GM21526 (cell line): ENCODE measurements around the gene NSUN2.

Experiments used
- ATAC-seq: cut with Tn5 transposase; IDR thresholded peaks from one replicate; pipeline ENCODE4 v1.9.1; 2021; ENCODE audit warnings: moderate library complexity; ENCODE audit not compliant: unreplicated experiment, low FRiP score

The NSUN2 gene

DNA sequence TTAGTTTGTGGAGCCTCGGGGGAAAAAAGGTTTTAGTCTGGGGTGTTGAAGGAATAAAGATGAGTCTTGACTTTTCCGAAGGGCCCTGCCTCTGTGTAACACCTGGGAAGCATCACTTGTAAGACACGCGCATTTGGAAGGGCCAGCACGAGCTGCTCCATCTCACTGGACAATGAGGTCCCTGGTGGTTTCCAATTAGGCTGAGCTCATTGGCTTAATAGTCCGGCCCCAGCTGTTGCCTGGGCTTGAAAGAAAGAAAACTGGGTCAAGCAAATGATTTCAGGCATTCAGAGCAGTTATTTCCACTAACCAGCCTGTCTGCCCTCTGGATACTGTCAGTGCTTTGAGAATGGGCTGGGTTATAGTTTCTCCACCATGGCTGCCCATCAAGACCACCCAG is 64.5 kb downstream of the NSUN2 start:
- no peak for ATAC-seq

DNA sequence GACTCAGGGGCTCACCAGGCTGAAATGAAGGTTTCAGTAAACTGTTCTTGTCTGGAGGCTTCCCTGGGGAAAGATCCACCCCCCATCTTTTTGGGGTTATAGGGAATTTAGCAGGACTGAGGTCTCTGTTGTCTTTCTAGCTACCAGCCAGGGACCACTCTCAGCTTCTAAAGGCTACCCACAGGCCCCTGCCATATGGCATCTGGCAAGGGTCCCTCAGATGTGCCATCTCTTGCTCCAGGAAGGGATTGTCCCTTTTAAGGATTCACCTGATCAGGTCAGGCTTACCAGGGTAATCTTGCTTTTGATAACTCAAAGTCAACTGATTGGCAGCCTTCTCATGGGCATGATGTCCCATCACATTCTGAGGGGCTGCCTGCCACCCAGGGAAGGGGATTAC is 65.0 kb downstream of the NSUN2 start:
- no peak for ATAC-seq

DNA sequence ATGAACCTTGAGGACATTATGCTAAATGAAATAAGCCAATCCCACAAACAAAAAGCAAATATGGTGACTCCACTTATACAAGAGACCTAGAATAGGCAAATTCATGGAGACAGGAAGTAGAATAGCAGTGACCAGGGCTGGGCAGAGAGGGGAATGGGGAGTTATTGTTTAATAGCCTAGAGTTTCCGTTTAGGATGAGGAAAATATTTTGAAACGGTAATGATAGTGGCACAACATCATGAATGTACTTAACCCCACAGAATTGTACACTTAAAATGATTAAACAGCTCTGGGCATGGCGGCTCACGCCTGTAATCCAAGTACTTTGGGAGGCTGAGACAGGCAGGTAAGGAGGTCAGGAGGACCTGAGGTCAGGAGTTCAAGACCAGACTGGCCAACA is 65.8 kb downstream of the NSUN2 start:
- no peak for ATAC-seq

DNA sequence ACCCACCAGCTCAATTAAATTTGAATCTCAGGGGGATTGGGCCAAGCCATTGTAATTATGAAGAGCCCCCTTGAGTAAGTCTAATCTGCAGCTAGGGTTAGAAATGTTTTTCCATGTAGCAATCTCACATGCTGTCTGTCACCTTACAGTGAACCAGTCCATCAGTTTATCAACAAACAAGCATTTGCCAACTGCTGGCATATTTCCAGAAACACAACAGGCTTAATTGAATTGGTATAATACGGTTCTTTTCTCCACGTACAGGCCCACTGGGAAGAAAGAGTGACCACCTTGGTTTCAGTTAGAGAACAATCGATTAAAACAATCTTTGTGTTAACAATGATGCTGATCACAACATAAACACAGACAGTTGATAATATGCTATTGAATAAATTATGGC is 67.4 kb downstream of the NSUN2 start:
- ATAC-seq, result no peak

DNA sequence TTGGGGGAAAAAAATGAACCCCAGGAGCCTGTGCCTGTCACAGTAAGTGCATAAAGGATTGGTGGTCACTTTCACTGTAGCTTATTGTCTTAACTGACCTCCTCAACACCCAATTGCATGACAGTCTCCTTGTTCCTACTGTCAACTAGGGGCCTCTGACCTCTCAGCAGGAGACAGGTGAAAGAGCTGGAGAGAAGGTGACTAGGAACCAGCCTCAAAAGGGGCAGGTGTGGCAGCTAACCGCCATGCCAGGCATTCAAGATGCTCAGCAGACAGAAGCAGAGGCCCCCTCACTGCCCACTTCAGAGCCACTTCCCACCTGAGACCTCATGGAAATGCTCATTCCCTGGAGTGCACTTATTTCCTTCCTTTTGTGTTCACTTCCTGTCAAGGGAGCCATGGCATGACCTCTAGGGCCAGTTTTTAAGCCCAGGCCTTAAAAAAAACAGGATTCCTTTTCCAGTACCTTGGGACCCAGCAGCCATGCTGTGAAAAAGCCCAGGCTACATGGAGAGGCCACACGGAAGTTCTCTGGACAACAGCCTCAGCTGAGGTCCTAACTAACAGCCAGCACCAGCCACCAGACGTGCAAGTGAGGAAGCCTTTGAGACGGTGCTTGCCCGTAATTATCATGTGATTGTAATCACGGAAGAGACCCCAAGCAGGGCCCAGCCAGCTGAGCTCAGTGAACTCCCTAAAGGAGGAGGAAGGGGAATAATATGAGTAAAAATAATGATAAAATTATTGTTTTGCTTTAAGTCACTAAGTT is 74.9 kb downstream of the NSUN2 start:
- ATAC-seq, result no peak

DNA sequence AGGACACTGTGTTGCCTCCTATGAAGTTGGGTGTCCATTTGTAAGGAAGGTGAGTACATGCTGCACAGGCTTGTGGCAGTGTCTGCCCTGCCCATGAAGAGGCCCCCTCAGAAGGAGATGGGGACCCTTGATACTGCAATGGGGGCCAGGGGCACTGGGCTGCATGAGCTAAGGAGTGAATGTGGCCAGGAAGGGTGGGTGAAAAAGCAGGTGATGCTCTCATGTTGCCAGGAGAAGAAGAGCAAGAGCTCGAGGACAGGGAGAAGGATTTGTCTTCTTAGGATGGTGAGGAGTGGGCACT is 76.1 kb downstream of the NSUN2 start:
- no peak for ATAC-seq

DNA sequence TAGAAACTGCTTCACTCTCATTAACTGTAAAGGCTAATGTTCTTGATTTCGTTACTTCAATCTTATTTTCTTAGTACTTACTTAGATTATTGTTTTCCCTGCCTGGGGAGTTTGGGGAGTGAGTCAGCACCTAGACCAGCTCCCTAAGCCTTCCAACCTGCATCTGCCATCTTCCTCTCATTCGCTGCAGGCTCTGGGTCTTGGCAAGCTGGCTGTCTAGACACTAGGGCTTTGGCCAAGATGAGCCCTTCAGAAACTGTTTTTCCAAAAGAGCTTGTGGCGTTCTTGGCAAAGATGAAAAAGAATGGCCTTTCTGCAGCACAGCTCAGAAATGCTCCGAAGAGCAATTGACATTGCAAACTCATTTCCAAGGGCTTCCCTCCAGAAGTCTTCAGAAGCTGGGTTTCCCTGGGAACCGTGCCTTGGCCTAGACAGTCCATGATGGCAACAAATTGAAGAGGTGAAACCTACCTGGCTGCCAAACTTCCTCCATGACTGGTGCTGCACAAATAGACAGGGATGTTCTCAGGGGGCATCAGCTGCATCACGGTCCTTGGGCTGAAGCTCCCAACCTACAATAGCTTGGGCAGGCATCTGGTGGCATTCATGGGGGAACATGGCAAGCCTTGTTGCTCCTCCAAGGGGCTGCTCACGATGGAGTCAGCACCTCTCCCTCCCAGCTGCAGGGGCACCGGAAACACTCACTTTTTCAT is 76.6 kb downstream of the NSUN2 start:
- no peak for ATAC-seq

DNA sequence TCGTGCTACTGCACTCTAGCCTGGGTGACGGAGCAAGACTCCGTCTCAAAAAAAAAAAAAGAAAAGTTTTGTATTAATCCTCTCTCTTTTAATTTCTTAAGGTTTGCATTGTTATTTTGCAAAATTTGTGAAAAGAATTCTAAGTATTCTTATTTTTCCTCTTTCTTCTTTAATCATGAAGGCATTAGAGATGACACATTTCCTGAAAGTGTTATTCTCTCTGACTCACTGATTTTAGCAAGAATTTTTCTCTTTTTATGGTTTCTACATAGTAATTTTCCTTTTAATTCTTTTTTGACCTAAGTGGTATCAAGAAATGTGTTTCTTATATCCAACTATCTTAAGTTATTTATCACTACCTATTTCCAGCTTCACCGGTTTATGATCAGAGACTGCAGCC is 78.0 kb downstream of the NSUN2 start:
- no peak for ATAC-seq

DNA sequence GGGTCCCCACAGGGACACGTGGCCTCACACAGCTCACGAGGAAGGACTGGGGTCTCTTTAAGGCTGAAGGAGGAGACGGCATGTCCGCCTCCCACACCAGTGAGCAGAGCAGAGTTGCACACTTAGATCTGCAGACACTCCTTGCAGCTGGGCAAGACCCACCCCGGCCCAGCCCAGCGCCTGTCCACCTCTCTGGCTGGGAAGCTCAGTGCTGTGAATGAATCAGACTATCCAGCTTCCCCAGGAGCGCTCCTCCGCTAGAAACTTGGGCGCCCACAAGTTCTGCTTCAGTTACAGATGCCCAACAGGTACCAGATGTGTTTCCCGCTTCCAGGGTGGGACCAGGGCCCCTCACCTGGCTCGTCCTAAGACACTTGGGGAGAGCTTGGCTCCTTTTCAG is 78.9 kb downstream of the NSUN2 start:
- ATAC-seq, result no peak

DNA sequence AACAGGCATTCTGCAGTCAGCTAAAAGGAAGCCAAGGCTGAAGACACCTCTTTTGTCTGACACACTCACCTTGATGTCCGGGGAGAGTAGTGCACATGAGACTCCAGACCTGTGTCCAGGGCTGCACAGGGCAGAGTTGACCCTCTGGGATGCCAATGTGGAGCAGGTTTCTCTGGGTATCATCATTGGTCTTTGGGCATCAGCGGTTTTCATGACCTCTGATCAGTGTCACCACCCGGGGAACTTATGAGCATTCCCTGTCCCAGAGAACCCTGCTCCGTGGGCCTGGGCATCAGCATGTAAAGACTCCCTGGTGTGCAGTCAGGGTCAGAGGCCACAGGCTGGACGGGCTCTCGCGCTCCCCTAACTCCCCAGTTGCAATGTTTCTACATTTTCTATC is 80.2 kb downstream of the NSUN2 start:
- no peak for ATAC-seq

DNA sequence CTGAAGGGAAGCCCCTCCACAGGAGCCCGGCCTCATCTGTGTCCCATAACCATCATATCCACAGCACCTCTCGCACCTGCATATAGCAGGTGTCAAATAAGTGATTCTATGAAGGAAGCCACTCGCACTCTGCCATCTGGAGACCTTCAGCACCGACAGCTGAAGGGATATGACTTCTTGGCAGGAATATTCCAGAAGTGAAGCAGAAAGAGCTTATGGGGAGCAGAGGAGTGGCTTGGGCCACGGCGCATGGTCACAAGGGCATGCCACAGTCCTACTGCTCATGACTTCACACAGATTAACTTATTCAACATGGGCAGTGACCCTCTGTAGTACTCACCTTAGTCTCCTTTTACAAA is 80.9 kb downstream of the NSUN2 start:
- ATAC-seq, result no peak

DNA sequence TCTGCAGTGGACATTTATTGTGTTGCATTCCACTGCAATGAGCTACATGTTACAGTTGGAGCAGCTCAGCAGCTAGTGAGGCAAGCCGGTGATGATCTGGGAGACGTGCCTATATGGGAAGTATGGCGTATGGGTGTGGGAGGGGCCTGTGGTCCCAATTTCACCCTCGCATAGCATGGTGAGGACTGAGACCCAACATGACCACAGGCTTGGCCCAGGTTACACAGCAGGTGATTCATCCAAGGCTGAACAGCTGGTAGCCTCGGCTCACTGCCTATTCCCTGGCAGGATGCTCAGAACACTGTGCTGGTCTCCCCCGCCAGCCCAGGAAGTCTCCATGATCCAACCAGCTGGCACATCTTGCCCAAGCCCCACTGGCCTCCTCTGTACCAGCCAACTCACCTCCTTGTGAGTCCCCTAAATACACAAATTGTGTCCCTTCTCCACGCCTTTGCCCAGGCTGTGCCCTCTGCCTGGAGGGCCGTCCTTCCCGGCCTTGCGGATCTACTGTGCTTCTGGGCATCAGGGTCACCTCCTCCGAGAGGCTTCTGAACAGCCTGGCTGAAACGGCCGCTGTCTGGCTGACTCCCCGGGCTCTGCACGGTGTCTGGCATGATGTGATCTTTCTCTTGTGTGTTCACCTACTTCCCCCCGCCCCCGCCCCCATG is 81.4 kb downstream of the NSUN2 start:
- ATAC-seq, result no peak

DNA sequence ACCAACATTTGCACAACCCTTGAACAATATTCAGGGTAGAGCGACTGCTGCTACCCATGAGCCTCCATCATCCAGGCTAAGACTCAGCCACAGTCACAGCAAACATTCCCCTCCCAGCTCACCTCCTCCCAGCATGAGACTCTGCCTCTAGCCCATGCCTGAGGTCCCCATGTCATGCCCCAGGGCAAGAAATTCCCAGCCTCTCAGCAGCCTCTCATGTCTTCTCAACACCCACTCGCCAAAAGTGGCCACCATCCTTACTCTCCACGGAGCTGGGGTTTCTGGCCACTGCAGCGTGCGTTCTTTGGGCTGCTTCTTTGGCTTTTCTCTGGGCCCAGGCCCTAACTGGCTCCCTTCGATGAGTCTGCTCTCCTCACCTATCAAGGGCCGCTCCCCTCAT is 82.2 kb downstream of the NSUN2 start:
- no peak for ATAC-seq
